Activated B cell treated with CpG ODN at 0.5 μM for 24 hours (primary cell): ENCODE measurements around the gene IRF8. TPM values are rescaled to one million over a fixed set of nuclear protein-coding genes. Genes with fewer than 3 reads are reported as not detected.

ENCODE experiments used
- ATAC-seq: fragments of 200-7000 bp; cut with Tn5 transposase; one replicate; pipeline ENCODE4 v1.10.0; 2021; ENCODE audit warnings: low read depth, mild to moderate bottlenecking, moderate library complexity
- CTCF ChIA-PET: fragments of 350-600 bp; sonication (Branson Sonifier 250); formaldehyde crosslinking; loops from one replicate; lab custom pipeline; 2021; ENCODE audit warnings: antibody characterized with exemption; lab: Charles Lee
- POLR2A ChIA-PET: fragments of 350-600 bp; sonication (Branson Sonifier 250); formaldehyde crosslinking; loops from one replicate; lab custom pipeline; 2021; ENCODE audit warnings: antibody characterized with exemption; lab: Charles Lee
- DNase-seq: peaks from one replicate; pipeline ENCODE4 v3.0.0; 2022
- H3K27ac Mint-ChIP-seq: one replicate; pipeline ENCODE4 v1.8.0; 2020; ENCODE audit warnings: mixed read lengths
- H3K27me3 Mint-ChIP-seq: one replicate; pipeline ENCODE4 v1.8.0; 2021; ENCODE audit warnings: mixed read lengths
- H3K36me3 Mint-ChIP-seq: one replicate; pipeline ENCODE4 v1.8.0; 2021; ENCODE audit warnings: low read depth, mixed read lengths
- H3K4me1 Mint-ChIP-seq: one replicate; pipeline ENCODE4 v1.8.0; 2021; ENCODE audit warnings: mixed read lengths
- H3K4me3 Mint-ChIP-seq: one replicate; pipeline ENCODE4 v1.8.0; 2020; ENCODE audit warnings: mild to moderate bottlenecking, mixed read lengths
- H3K9me3 Mint-ChIP-seq: one replicate; pipeline ENCODE4 v1.8.0; 2020; ENCODE audit warnings: mixed read lengths
- CTCF ChIP-seq: fragments of 200-600 bp; IDR thresholded peaks from one replicate; pipeline ENCODE4 v1.8.0; 2022; ENCODE audit warnings: antibody characterized with exemption, mild to moderate bottlenecking
- intact Hi-C: fragments of 100-400 bp; cut with micrococcal nuclease; formaldehyde crosslinking; loops from one replicate; pipeline ENCODE4 v1.15.1; 2024
- total RNA-seq: library from RNA; stranded (reverse); gene quantifications from 2 replicates; pipeline ENCODE4 v1.2.3, GENCODE V29; 2022

The IRF8 gene
- total RNA-seq, 1 donor from 2014 or later: 248 TPM

- intact Hi-C loops: no loop called here
- Mint-ChIP-seq H3K27ac (peak overlapping the region; percentile 93), H3K27me3 (no peaks in the 10 kb centered on the region), H3K36me3 (no peaks in the 10 kb centered on the region), H3K4me1 (peaks cover 75% of the 10 kb centered on the region), H3K9me3 (no peaks in the 10 kb centered on the region), H3K4me3 (no peak overlapping the region)
- TF ChIP-seq CTCF: no peak
- ChIA-PET POLR2A (interaction anchor here (0.6 to 8.9 kb wide), 18 partner anchors 9 to 212 kb away, joined by 3 to 120 read pairs (median 4); partner anchors contain the start of gene IRF8), CTCF (interaction anchor here (0.8 to 1.5 kb wide), 4 partner anchors 12 to 129 kb away, joined by 3 to 8 read pairs (median 4); no protein-coding TSS in a partner anchor)
- ATAC-seq: no peak
- no peak for DNase-seq
Measured at GRCh38 chr16:85950136-85950918, 51.4 kb downstream of the IRF8 start.

- H3K27ac Mint-ChIP-seq: no peak overlapping the region
- ChIA-PET POLR2A (interaction anchor here (0.6 to 1.4 kb wide), 2 partner anchors 25 to 50 kb away, joined by 3 read pairs; no protein-coding TSS in a partner anchor), CTCF (no interaction called here)
- H3K36me3 Mint-ChIP-seq: no peaks in the 10 kb centered on the region
- DNase-seq (no peak), ATAC-seq (no peak)
- no peaks in the 10 kb centered on the region for H3K27me3 Mint-ChIP-seq
- no peak for TF ChIP-seq CTCF
- intact Hi-C loops: no loop called here
- H3K4me1 Mint-ChIP-seq: peaks cover 72% of the 10 kb centered on the region
- H3K4me3 Mint-ChIP-seq: no peak overlapping the region
- H3K9me3 Mint-ChIP-seq: no peaks in the 10 kb centered on the region
Measured at GRCh38 chr16:85952197-85952596, 53.2 kb downstream of the IRF8 start.

- ATAC-seq: no peak
- no peak for DNase-seq
- H3K27ac Mint-ChIP-seq: peak overlapping the region; percentile 12
- intact Hi-C loops: no loop called here
- peaks cover 71% of the 10 kb centered on the region for H3K4me1 Mint-ChIP-seq
- TF ChIP-seq CTCF: no peak
- ChIA-PET POLR2A (interaction anchor here (0.6 to 1.7 kb wide), 3 partner anchors 13 to 50 kb away, joined by 3 to 4 read pairs (median 3); no protein-coding TSS in a partner anchor), CTCF (no interaction called here)
- no peaks in the 10 kb centered on the region for H3K9me3 Mint-ChIP-seq
- H3K36me3 Mint-ChIP-seq: no peaks in the 10 kb centered on the region
- no peak overlapping the region for H3K4me3 Mint-ChIP-seq
- H3K27me3 Mint-ChIP-seq: no peaks in the 10 kb centered on the region
Measured at GRCh38 chr16:85952811-85953210, 53.8 kb downstream of the IRF8 start.

- POLR2A ChIA-PET: interaction anchor here (0.6 to 3.3 kb wide), 13 partner anchors 9 to 100 kb away, joined by 3 to 22 read pairs (median 4); partner anchors contain the start of gene IRF8
- peak; percentile 69 for ATAC-seq
- H3K27ac Mint-ChIP-seq: peak overlapping the region; percentile 64
- no peaks in the 10 kb centered on the region for H3K36me3 Mint-ChIP-seq
- intact Hi-C loops: loop anchor here (1.0 kb wide), 2 partner anchors 8 to 10 kb away; no protein-coding TSS in a partner anchor
- H3K9me3 Mint-ChIP-seq: no peaks in the 10 kb centered on the region
- no peak for TF ChIP-seq CTCF
- H3K4me1 Mint-ChIP-seq: peaks cover 53% of the 10 kb centered on the region
- DNase-seq: no peak
- no peaks in the 10 kb centered on the region for H3K27me3 Mint-ChIP-seq
- CTCF ChIA-PET: interaction anchor here (0.7 to 0.8 kb wide), 2 partner anchors 32 to 134 kb away, joined by 3 read pairs; no protein-coding TSS in a partner anchor
- peak overlapping the region; percentile 55 for H3K4me3 Mint-ChIP-seq
Measured at GRCh38 chr16:85954927-85955519, 56.1 kb downstream of the IRF8 start.
